Spleen (tissue), 11 donors: ENCODE results near the gene CCDC171. TPM values are rescaled to one million over a fixed set of nuclear protein-coding genes. Genes with fewer than 3 reads are reported as not detected.

ENCODE experiments used
- DNase-seq: peaks from one replicate; pipeline ENCODE4 v3.0.0-alpha.2; 2020
- H3K27ac ChIP-seq, 8 donors: fragments of 200-600 bp; sonication (generic) in 7 of 8; 1 replicate in 4 of 8; 2 replicates in 4 of 8; pipeline versions ENCODE4 v1.5.0 to v1.8.0; 2016 to 2021; ENCODE audit warnings: inconsistent platforms in 4 of 8, mild to moderate bottlenecking in 4 of 8, moderate library complexity in 1 of 8
- H3K27me3 ChIP-seq, 7 donors: fragments of 200-600 bp; sonication (generic) in 6 of 7; replicated peaks in 1 of 7; 1 replicate in 4 of 7; 2 replicates in 3 of 7; pipeline versions ENCODE4 v1.5.0 to v1.8.0; 2016 to 2021; ENCODE audit warnings: inconsistent platforms in 3 of 7, mild to moderate bottlenecking in 1 of 7
- H3K36me3 ChIP-seq, 6 donors: fragments of 200-600 bp; sonication (generic) in 5 of 6; 1 replicate in 4 of 6; 2 replicates in 2 of 6; pipeline versions ENCODE4 v1.5.0 to v1.8.0; 2016 to 2021; ENCODE audit warnings: inconsistent platforms in 2 of 6
- H3K4me1 ChIP-seq, 6 donors: fragments of 200-600 bp; sonication (generic) in 5 of 6; 1 replicate in 3 of 6; 2 replicates in 3 of 6; pipeline versions ENCODE4 v1.5.0 to v1.8.0; 2016 to 2021; ENCODE audit warnings: inconsistent platforms in 3 of 6
- H3K4me3 ChIP-seq, 8 donors: fragments of 200-600 bp; sonication (generic) in 7 of 8; 1 replicate in 4 of 8; 2 replicates in 4 of 8; pipeline versions ENCODE4 v1.5.0 to v1.8.0; 2016 to 2021; ENCODE audit warnings: inconsistent platforms in 4 of 8, mild to moderate bottlenecking in 4 of 8, moderate library complexity in 2 of 8
- H3K9me3 ChIP-seq, 8 donors: fragments of 200-600 bp; sonication (generic) in 7 of 8; 1 replicate in 4 of 8; 2 replicates in 4 of 8; pipeline versions ENCODE4 v1.5.0 to v1.8.0; 2016 to 2021; ENCODE audit warnings: inconsistent platforms in 4 of 8
- POLR2A ChIP-seq, 3 donors: fragments of 450-650 bp; IDR thresholded peaks; one replicate each; pipeline ENCODE4 v1.5.1; 2017; ENCODE audit warnings: antibody characterized with exemption in 3 of 3, mild to moderate bottlenecking in 1 of 3
- POLR2AphosphoS5 ChIP-seq, 3 donors: sonication (generic); formaldehyde crosslinking; IDR thresholded peaks; one replicate each; pipeline ENCODE4 v1.5.1; 2017; ENCODE audit warnings: antibody characterized with exemption in 3 of 3
- whole genome bisulfite sequencing, 5 donors: extraction: QIAGEN DNeasy Blood & Tissue Kit in 3 of 5; methylation state at CpG; one replicate each; pipeline versions ENCODE4 v1.1.5 to v1.1.7; 2013 to 2018; 5-methylcytosine and 5-hydroxymethylcytosine counted together
- intact Hi-C: fragments of 100-400 bp; cut with DNase I; formaldehyde crosslinking; loops from one replicate; pipeline ENCODE4 v1.15.0; 2023; ENCODE audit warnings: low total_unique reads
- polyA plus RNA-seq, 3 donors: library from polyadenylated mRNA; stranded (reverse); fragments of 200-250 nt; gene quantifications; one replicate each; pipeline ENCODE4 v1.2.1, GENCODE V29; 2013
- total RNA-seq, 7 donors: library from RNA; depleted of rRNA in 3 of 7; stranded (reverse); fragments of >200 nt in 3 of 7; fragmentation: NEBNext Ultra II Directional in 4 of 7; extraction: Animal tissue kit (Norgen Biotek cat#: 25700) in 4 of 7; gene quantifications; one replicate each; pipeline versions ENCODE4 v1.1.0 to v1.2.1, GENCODE V29; 2016 to 2021
- TF ChIP-seq, protein P1 (sequence below), 11 experiments: fragments of 200-600 bp in 7 of 11; fragments of 450-650 bp in 4 of 11; sonication (generic) in 4 of 11; IDR thresholded peaks in 8 of 11; conservative IDR thresholded peaks in 3 of 11; 1 replicate in 7 of 11; 2 replicates in 4 of 11; pipeline versions ENCODE4 v1.4.0 to v1.8.0; 2016 to 2021; ENCODE audit warnings: antibody characterized with exemption in 11 of 11, inconsistent platforms in 4 of 11, mild to moderate bottlenecking in 1 of 11
- donor health status: healthy with polysubstance abuse.
- donor health status: DM: no; HTN: no; CAD: no; lungs with moderate emphysema.
- donor health status: DM: no; HTN: no; CAD: no.
- donor health status: Bipolar disorder and iron deficiency.
- donor health status: healthy.
- donor health status: DM: no; HTN: no; CAD: no.
- donor health status: DM: yes; HTN: yes; CAD: no.

Gene CCDC171
- total and polyA plus RNA-seq, 10 donors = 0.38 to 4.0 (median 2.0) TPM

DNA sequence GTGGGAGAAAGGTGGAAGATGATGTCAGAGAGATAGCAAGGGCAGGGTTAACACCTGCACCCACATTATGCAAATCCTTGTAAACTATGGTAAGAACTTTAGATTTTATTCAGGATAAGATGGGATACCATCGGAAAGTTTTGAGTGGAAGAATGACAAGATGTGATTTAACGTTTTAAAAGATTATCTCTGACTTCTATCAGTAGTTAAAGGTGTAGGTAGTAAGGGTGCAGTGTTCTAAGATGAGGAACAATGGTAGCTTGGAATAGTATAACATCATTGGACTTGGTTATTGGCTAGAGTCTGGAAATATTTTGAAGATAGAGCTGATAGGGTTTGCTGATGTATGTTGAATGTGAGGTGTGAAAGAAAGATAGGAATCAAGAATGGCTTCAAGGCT, 211.3 kb downstream of the CCDC171 start:
- Histone ChIP-seq H3K27ac (no peak overlapping the region), H3K9me3 (peaks cover 0 to 6% (median 0%) of the 10 kb centered on the region in 8 donors), H3K4me1 (no peaks in the 10 kb centered on the region), H3K27me3 (no peaks in the 10 kb centered on the region), H3K4me3 (no peak overlapping the region), H3K36me3 (no peaks in the 10 kb centered on the region)
- 93 to 100% (median 96%) methylated on average over 2 of the region's 2 CpGs for WGBS, 5 donors
- TF ChIP-seq POLR2A (IDR thresholded peaks at IDR 0.05) (no peak), POLR2AphosphoS5 (IDR thresholded peaks at IDR 0.05) (no peak)
- TF ChIP-seq, protein P1, sequence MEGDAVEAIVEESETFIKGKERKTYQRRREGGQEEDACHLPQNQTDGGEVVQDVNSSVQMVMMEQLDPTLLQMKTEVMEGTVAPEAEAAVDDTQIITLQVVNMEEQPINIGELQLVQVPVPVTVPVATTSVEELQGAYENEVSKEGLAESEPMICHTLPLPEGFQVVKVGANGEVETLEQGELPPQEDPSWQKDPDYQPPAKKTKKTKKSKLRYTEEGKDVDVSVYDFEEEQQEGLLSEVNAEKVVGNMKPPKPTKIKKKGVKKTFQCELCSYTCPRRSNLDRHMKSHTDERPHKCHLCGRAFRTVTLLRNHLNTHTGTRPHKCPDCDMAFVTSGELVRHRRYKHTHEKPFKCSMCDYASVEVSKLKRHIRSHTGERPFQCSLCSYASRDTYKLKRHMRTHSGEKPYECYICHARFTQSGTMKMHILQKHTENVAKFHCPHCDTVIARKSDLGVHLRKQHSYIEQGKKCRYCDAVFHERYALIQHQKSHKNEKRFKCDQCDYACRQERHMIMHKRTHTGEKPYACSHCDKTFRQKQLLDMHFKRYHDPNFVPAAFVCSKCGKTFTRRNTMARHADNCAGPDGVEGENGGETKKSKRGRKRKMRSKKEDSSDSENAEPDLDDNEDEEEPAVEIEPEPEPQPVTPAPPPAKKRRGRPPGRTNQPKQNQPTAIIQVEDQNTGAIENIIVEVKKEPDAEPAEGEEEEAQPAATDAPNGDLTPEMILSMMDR (IDR thresholded peaks at IDR 0.05 in 8 of 11, conservative IDR thresholded peaks at IDR 0.05 in 3 of 11) = no peak
- intact Hi-C loops = no loop called here
- no peak for DNase-seq

DNA sequence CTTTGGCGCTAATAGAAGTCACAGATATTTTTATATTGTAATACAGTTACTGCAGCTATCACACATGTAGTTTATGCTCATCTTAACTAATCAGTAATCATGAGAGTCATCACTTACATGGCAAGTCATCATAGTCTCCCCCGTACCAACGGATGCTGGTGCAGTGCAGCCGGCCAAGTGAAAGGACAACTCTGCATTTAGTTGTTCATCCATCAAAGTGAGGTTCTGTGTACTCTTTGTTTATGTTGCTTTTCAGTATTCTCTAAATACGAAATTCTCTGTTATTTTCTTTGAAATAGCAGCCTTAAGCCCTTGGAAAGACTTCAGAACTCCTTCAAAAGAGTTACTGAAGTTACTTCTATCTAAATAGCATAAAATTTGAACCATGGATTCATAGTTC, 216.7 kb downstream of the CCDC171 start:
- no peaks in the 10 kb centered on the region for H3K36me3 ChIP-seq
- whole genome bisulfite sequencing, 5 donors = 59 to 85% (median 65%) methylated on average over 5 of the region's 5 CpGs

DNA sequence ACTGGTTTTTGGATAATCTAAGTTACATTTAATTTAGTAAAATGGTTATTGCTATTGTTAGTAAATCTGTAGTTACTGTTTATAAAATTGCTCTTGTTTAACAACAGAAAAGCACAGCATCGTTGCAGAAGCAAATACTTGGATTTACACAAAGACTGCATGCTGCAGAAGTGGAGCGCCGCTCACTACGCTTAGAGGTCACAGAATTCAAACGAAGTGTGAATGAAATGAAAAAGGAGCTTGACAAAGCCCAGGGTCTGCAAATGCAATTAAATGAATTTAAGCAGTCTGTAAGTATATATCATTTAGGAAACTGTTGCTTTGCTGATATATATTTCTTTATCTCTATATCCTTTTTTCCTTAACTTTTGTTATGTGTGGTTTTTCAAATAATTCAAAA, 226.0 kb downstream of the CCDC171 start:
- no peaks in the 10 kb centered on the region for H3K36me3 ChIP-seq
- intact Hi-C loops = no loop called here
- TF ChIP-seq POLR2A (IDR thresholded peaks at IDR 0.05) (no peak), POLR2AphosphoS5 (IDR thresholded peaks at IDR 0.05) (no peak)
- TF ChIP-seq, protein P1 (IDR thresholded peaks at IDR 0.05 in 8 of 11, conservative IDR thresholded peaks at IDR 0.05 in 3 of 11) = no peak
- no peak overlapping the region for H3K27ac ChIP-seq
- no peak overlapping the region for H3K4me3 ChIP-seq
- H3K9me3 ChIP-seq = no peaks in the 10 kb centered on the region
- no peak for DNase-seq
- WGBS, 5 donors = 82 to 91% (median 90%) methylated on average over 5 of the region's 5 CpGs
- no peaks in the 10 kb centered on the region for H3K4me1 ChIP-seq
- no peaks in the 10 kb centered on the region for H3K27me3 ChIP-seq

More for the DNA sequence above, 216.7 kb downstream of the CCDC171 start:
- H3K27ac ChIP-seq = no peak overlapping the region
- H3K9me3 ChIP-seq = no peaks in the 10 kb centered on the region
- TF ChIP-seq, protein P1 (IDR thresholded peaks at IDR 0.05 in 8 of 11, conservative IDR thresholded peaks at IDR 0.05 in 3 of 11) = no peak
- TF ChIP-seq POLR2A (IDR thresholded peaks at IDR 0.05) (no peak), POLR2AphosphoS5 (IDR thresholded peaks at IDR 0.05) (no peak)
- H3K4me3 ChIP-seq = no peak overlapping the region
- no peaks in the 10 kb centered on the region for H3K4me1 ChIP-seq
- intact Hi-C loops = no loop called here
- H3K27me3 ChIP-seq = no peaks in the 10 kb centered on the region
- no peak for DNase-seq

DNA sequence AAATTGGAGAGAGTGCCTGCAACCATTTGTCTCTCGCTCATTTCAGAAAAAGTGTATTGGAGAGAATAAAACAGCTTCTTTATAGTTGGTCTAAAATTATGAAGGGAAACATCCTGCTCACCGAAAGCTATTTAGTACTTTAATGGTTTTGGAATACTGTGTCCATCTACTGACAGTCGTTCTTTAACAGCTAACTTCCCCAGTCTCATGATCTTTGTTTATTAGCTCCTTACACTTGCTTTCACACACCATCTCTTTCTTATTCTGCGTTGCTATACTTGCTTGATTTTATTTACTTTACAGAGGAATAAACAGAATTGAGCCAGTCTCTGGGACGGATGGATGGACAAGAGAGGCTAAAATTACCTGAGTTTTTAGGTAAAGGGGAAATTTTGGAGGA, 229.3 kb downstream of the CCDC171 start:
- Histone ChIP-seq H3K4me3 (no peak overlapping the region), H3K27me3 (no peaks in the 10 kb centered on the region), H3K4me1 (no peaks in the 10 kb centered on the region), H3K36me3 (no peaks in the 10 kb centered on the region), H3K27ac (no peak overlapping the region), H3K9me3 (no peaks in the 10 kb centered on the region)
- 83 to 93% (median 89%) methylated on average over 5 of the region's 5 CpGs for WGBS, 5 donors
- intact Hi-C loops = no loop called here
- TF ChIP-seq POLR2A (IDR thresholded peaks at IDR 0.05) (no peak), POLR2AphosphoS5 (IDR thresholded peaks at IDR 0.05) (no peak)
- TF ChIP-seq, protein P1 (IDR thresholded peaks at IDR 0.05 in 8 of 11, conservative IDR thresholded peaks at IDR 0.05 in 3 of 11) = no peak
- DNase-seq = no peak
